NCI-H146 (cell line): ENCODE data around the gene COMTD1.
"Not testable (repeated sequence)": the region's sequence is repeated elsewhere in the genome, so short reads cannot be mapped to it uniquely, and the experiment has no call there.

Source experiments
- DNase-seq: peaks from one replicate; lab custom pipeline; 2025; lab: John Stamatoyannopoulos, UW

COMTD1 gene

DNA sequence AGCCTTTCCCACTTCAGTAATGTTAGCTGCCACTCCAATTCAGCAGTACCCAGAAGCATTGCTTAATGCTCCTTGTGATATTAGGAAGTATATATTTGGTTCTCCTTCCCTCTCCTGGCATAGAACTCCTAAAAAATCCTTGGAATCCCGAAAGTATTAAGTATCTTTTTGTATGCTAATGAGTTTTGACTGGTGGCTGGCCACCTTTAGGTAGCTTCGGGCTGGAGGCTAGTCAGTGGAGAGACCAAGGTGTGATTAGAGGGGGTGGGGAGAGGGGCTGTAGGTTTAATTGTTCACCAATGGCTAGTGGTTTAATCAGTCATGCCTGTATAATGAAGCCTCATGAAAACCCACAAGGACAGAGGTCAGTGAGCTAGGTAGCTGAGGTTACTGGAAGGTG is 12.2 kb downstream of the COMTD1 start:
- no peak for DNase-seq

- DNase-seq, result not testable (repeated sequence)
These were observed 14.3 kb downstream of the COMTD1 start for GRCh38 chr10:75221492-75221891.

GRCh38 chr10:75220274-75220673 is 15.5 kb downstream of the COMTD1 start:
- no peak for DNase-seq

DNA sequence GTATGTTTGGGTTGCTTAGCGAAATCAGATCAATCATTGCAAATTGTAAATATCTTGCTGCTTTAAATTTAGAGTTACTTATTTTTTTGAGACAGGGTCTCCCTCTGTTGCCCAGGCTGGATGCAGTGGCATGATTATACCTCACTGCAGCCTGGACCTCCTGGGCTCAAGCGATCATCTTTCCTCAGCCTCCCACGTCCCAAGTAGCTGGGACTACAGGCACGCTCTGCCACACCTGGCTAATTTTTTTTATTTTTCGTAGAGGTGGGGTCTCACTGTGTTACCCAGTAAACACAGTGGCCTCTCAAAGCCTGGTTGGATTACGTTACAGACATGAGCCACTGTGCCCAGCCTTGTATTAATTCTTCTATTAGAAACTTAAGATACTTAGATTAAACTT is 23.4 kb downstream of the COMTD1 start:
- DNase-seq, result no peak

GRCh38 chr10:75211007-75211691 is 24.6 kb downstream of the COMTD1 start:
- DNase-seq, result peak; percentile 44

GRCh38 chr10:75210282-75211006 is 25.3 kb downstream of the COMTD1 start, which contains the start of gene VDAC2:
Gene VDAC2 (plus strand): TSS chr10:75210796. CDS start chr10:75211159, 363 bp downstream.
- peak; percentile 87 for DNase-seq

- peak; percentile 79 for DNase-seq
These were observed 25.9 kb downstream of the COMTD1 start for GRCh38 chr10:75209921-75210281.

- DNase-seq, result peak; percentile 23
These were observed 26.5 kb downstream of the COMTD1 start for GRCh38 chr10:75209086-75209920.

DNA sequence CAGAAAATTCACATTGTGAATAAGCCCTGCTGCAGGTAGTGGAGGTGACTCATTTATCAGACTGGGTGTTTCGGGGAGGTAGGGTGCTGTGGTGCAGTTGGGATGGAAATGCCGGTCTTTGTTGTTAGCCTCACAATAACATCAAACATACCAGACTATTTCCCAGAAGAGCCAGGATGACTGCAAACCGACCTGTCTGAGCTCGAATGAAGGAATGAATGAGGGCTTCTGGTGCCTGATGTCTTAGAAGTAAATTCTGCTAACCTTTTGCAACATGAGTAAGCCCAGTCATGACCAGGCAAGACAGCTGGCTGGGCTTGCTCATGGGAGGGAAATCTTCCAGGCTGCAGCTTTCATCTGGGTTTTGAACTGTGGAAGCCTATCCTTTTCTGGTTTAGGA is 27.6 kb downstream of the COMTD1 start:
- no peak for DNase-seq

DNA sequence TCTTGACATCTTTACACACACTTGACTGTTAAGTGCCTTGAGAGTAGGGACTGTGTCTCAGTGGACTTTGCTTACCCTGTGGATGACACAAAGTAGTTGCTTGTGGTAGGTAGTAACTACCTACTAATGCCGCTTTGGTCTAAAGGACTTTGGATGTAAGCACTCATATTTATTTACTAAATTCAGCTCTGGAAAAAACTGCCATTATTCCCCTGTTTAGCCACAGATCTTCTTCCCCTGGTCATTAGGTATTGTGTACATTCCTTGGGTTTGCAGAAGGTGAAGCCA is 28.0 kb downstream of the COMTD1 start:
- no peak for DNase-seq

GRCh38 chr10:75207079-75207856 is 28.5 kb downstream of the COMTD1 start:
- DNase-seq, result no peak

DNA sequence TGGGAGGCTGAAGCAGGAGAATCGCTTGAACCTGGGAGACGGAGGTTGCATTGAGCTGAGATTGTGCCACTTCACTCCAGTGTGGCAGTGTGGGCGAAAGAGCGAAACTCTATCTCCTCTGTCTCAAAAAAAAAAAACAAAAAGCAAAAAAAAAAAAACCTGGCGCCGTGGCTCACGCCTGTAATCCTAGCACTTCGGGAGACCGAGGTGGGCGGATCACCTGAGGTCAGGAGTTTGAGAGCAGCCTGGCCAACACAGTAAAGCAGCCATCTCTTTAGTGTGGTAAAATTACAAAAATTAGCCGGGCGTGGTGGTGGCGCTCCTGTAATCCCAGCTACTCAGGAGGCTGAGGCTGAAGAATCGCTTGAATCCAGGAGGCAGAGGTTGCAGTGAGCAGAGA is 29.1 kb downstream of the COMTD1 start:
- not testable (repeated sequence) for DNase-seq

GRCh38 chr10:75205908-75206307 is 29.8 kb downstream of the COMTD1 start:
- no peak for DNase-seq

DNA sequence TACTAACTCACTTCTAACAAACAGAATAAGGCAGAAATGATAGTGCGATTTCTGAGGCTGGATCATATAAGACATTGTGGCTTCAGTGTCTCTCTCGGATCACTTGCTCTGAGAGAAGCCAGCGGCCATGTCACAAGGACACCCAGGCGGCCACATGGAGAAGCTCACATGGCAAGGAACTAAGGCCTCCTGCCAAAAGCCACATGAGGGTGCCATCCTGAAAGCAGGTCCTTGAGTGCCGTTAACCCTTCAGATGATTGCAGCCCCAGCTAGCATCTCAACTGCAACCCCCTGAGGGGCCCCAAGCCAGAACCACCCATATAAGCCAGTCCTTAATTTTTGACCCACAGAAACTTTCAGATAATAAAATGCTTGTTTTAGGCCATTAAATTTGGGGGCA is 32.0 kb downstream of the COMTD1 start:
- no peak for DNase-seq

DNA sequence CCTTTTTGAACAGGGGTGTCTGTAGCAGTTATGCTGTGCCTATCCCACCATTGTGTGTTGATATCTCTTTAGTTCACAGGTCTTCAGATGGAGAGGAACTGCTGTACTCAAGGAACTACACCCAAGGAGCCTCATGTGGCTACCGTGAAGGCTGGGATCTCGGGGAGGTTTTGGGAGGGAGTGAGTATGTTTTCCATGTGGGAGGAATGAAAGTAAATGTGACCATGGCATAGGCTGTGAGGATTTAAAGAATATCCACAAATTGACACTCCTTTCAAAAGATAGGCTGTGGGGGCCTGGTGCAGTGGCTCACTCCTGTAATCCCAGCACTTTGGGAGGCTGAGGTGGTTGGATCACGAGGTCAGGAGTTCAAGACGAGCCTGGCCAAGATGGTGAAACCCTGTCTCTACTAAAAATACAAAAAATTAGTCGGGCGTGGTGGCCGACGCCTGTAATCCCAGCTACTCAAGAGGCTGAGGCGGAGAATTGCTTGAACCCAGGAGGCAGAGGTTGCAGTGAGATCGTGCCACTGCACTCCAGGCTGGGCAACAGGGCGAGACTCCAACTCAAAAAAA is 32.6 kb downstream of the COMTD1 start:
- not testable (repeated sequence) for DNase-seq

GRCh38 chr10:75202321-75203045 is 33.3 kb downstream of the COMTD1 start:
- DNase-seq, result no peak

- DNase-seq, result no peak
These were observed 33.9 kb downstream of the COMTD1 start for GRCh38 chr10:75201793-75202307.

DNA sequence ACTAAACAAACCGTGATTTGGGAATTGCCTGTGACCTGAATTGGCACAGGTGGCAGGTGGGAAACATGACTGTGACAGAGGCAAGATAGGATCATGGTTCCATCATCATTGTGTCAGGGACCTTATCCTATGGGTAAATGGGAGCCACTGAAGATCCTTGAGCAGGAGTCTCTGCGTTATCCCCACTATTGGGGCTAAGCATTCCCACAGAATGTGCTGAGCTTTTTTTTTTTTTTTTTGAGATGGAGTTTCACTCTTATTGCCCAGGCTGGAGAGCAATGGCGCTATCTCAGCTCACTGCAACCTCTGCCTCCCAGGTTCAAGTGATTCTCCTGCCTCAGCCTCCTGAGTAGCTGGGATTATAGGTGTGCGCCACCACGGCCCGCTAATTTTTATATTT is 35.8 kb downstream of the COMTD1 start:
- not testable (repeated sequence) for DNase-seq

DNA sequence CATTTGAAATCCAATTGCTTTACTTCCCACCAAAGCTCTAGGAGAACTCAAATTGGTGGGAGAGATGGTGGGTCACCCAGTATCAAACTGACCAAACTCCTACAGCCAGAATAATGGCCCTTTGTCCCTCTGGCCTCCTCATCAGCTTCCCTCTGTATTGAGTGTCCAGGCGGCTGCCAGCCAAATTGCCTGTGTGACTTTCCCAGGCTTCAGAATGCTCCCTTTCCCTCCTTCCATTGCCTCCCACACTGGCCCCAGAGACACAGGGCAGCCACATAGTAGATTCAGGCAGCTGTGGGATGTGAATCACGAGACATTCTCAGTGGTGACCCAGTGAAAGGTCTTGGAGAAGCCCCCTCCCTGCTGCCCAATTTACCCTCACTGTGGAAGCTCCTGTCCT is 37.9 kb downstream of the COMTD1 start:
- no peak for DNase-seq

DNA sequence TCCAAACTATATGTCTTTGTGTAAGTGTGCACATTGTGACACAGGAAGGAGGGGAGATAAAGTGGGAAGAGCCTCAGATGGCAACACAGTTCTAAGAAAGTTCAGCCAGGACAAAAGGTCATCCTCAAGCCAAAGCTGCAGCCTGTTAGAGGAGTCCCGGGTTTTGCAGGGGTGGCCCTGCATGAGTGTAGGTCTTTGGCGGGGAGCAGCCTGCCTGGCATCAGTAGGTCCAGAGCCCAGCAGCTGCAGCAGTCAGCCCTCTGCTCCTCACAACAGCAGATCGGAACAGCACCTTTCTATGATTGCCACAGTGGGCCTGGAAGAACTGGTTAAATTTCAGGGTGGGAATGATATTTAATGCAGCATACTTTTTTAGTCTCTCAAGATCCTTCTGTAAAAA is 38.7 kb downstream of the COMTD1 start:
- DNase-seq, result no peak
